Transverse colon (tissue), 3 donors: ENCODE data around the gene OSBPL2.

Experiments
- POLR2A ChIP-seq: fragments of 450-650 bp; IDR thresholded peaks from one replicate; pipeline ENCODE4 v1.6.1; 2016; ENCODE audit warnings: antibody characterized with exemption, mild to moderate bottlenecking, moderate library complexity
- TF ChIP-seq, protein P1 (sequence below), 5 experiments: fragments of 200-600 bp in 3 of 5; fragments of 450-650 bp in 2 of 5; sonication (generic) in 3 of 5; IDR thresholded peaks; 1 replicate in 2 of 5; 2 replicates in 3 of 5; pipeline ENCODE4 v1.5.1; 2016 to 2017; ENCODE audit warnings: antibody characterized with exemption in 5 of 5, inconsistent platforms in 3 of 5, mild to moderate bottlenecking in 2 of 5, moderate library complexity in 1 of 5

GRCh38 chr20:62294516-62294915 is 56.2 kb downstream of the OSBPL2 start:
- TF ChIP-seq, protein P1, sequence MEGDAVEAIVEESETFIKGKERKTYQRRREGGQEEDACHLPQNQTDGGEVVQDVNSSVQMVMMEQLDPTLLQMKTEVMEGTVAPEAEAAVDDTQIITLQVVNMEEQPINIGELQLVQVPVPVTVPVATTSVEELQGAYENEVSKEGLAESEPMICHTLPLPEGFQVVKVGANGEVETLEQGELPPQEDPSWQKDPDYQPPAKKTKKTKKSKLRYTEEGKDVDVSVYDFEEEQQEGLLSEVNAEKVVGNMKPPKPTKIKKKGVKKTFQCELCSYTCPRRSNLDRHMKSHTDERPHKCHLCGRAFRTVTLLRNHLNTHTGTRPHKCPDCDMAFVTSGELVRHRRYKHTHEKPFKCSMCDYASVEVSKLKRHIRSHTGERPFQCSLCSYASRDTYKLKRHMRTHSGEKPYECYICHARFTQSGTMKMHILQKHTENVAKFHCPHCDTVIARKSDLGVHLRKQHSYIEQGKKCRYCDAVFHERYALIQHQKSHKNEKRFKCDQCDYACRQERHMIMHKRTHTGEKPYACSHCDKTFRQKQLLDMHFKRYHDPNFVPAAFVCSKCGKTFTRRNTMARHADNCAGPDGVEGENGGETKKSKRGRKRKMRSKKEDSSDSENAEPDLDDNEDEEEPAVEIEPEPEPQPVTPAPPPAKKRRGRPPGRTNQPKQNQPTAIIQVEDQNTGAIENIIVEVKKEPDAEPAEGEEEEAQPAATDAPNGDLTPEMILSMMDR (IDR thresholded peaks at IDR 0.05), result no peak
- no peak for TF ChIP-seq POLR2A
